K562 (cell line): ENCODE results near the gene SMIM13. TPM values are rescaled to one million over a fixed set of nuclear protein-coding genes. Genes with fewer than 3 reads are reported as not detected.
A peak's percentile ranks its signal among the peaks of the same experiment; 100 is the strongest.

Experiments used
- CBX1 ChIP-seq: sonication (generic); IDR thresholded peaks from 2 replicates; pipeline ENCODE4 v1.6.1; 2016; ENCODE audit warnings: antibody characterized with exemption, low read depth, mild to moderate bottlenecking
- CCNT2 ChIP-seq: IDR thresholded peaks from 2 replicates; pipeline ENCODE4 v1.6.1; 2011; ENCODE audit warnings: borderline replicate concordance, low read depth, mild to moderate bottlenecking, moderate library complexity, mixed read lengths, low read length; ENCODE audit not compliant: insufficient read length; ENCODE audit errors: extremely low read depth
- FOXM1 ChIP-seq, 2 experiments: fragments of 450-650 bp in 1 of 2; sonication (generic) in 1 of 2; formaldehyde crosslinking in 1 of 2; IDR thresholded peaks; 2 replicates each; pipeline versions ENCODE4 v1.6.1 to v1.9.0; 2017 to 2022; ENCODE audit warnings: low read depth in 2 of 2, mild to moderate bottlenecking in 2 of 2, missing genetic modification reagents in 1 of 2, moderate library complexity in 1 of 2
- HMGXB4 ChIP-seq: sonication (generic); formaldehyde crosslinking; IDR thresholded peaks from 2 replicates; pipeline ENCODE4 v1.8.1; 2023; ENCODE audit warnings: mild to moderate bottlenecking, missing genetic modification reagents
- KAT7 ChIP-seq: sonication (generic); formaldehyde crosslinking; IDR thresholded peaks from 2 replicates; pipeline ENCODE4 v1.8.0; 2022; ENCODE audit warnings: missing genetic modification reagents, mild to moderate bottlenecking, borderline replicate concordance
- PTTG1 ChIP-seq: fragments of 450-650 bp; IDR thresholded peaks from 2 replicates; pipeline ENCODE4 v1.6.1; 2016; ENCODE audit warnings: low read depth, mild to moderate bottlenecking, missing genetic modification characterization, missing compliant biosample characterization
- RB1 ChIP-seq: fragments of 450-650 bp; IDR thresholded peaks from 2 replicates; pipeline ENCODE4 v1.6.1; 2017; ENCODE audit warnings: low read depth, mild to moderate bottlenecking
- RCOR1 ChIP-seq, 2 experiments: IDR thresholded peaks; 2 replicates each; pipeline ENCODE4 v1.6.1; 2012; ENCODE audit warnings: low read depth in 2 of 2, low read length in 2 of 2, borderline replicate concordance in 1 of 2, improper control_type of control experiment in 1 of 2
- SAP30 ChIP-seq: fragments of 200-600 bp; sonication (generic); IDR thresholded peaks from 2 replicates; pipeline ENCODE4 v1.6.1; 2012; ENCODE audit warnings: borderline replicate concordance, low read depth, mild to moderate bottlenecking, moderate library complexity, low read length, control low read depth, inconsistent platforms; ENCODE audit not compliant: insufficient read depth, poor library complexity, severe bottlenecking
- SIN3B ChIP-seq: fragments of 450-650 bp; IDR thresholded peaks from 2 replicates; pipeline ENCODE4 v1.6.1; 2017; ENCODE audit warnings: low read depth, mild to moderate bottlenecking, moderate library complexity
- TBL1XR1 ChIP-seq, 2 experiments: IDR thresholded peaks; 2 replicates each; pipeline ENCODE4 v1.6.1; 2012; ENCODE audit warnings: improper control_type of control experiment in 2 of 2, low read length in 2 of 2, mild to moderate bottlenecking in 1 of 2
- VEZF1 ChIP-seq: fragments of 200-800 bp; sonication (Bioruptor generic); IDR thresholded peaks from 2 replicates; pipeline ENCODE4 v1.6.1; 2017; ENCODE audit warnings: missing genetic modification characterization, missing compliant biosample characterization
- WHSC1 ChIP-seq: IDR thresholded peaks from one replicate; pipeline ENCODE4 v1.6.1; 2012; ENCODE audit warnings: low read length, control low read depth, inconsistent platforms
- YY1 ChIP-seq, 3 experiments: IDR thresholded peaks; 2 replicates each; pipeline ENCODE4 v1.6.1; 2011; ENCODE audit warnings: low read length in 2 of 3, mild to moderate bottlenecking in 2 of 3, moderate library complexity in 2 of 3, borderline replicate concordance in 1 of 3, control low read depth in 1 of 3, low read depth in 1 of 3; ENCODE audit not compliant: insufficient read depth in 3 of 3, insufficient replicate concordance in 2 of 3, control insufficient read depth in 1 of 3, insufficient read length in 1 of 3; ENCODE audit errors: extremely low read depth in 1 of 3
- polyA plus RNA-seq, 8 experiments: library from polyadenylated mRNA; depleted of rRNA in 4 of 8; stranded (reverse) in 5 of 8; unstranded in 3 of 8; fragments of >200 nt; fragmentation: Nextera tagmentation in 2 of 8; fragmentation: Illumina TruSeq in 1 of 8; extraction: Ambion mirVana in 2 of 8; extraction: Trizol in 1 of 8; gene quantifications; 2 replicates each; pipeline versions ENCODE4 v1.2.1 to v1.2.3, GENCODE V29; 2011 to 2014; ENCODE audit warnings: inconsistent platforms in 1 of 8, missing spikeins in 1 of 8
- total RNA-seq, 7 experiments: library from RNA; depleted of rRNA in 6 of 7; stranded (reverse); fragments of >200 nt in 6 of 7; fragmentation: Illumina TruSeq in 2 of 7; extraction: Trizol in 2 of 7; gene quantifications; 2 replicates each; pipeline versions ENCODE4 v1.2.1 to v1.2.3, GENCODE V29; 2011 to 2021; ENCODE audit warnings: low replicate concordance in 1 of 7
- TF ChIP-seq, protein P1 (sequence below): fragments of 450-650 bp; formaldehyde crosslinking; IDR thresholded peaks from 2 replicates; pipeline ENCODE4 v1.4.0; 2022; ENCODE audit warnings: missing genetic modification characterization
- TF ChIP-seq, protein P2 (sequence below): sonication (generic); formaldehyde crosslinking; IDR thresholded peaks from 2 replicates; pipeline ENCODE4 v1.5.0; 2020; ENCODE audit warnings: missing genetic modification reagents
- TF ChIP-seq, protein P3 (sequence below): fragments of 250-450 bp; sonication (Bioruptor Pico); IDR thresholded peaks from 2 replicates; pipeline ENCODE4 v1.4.0; 2020; ENCODE audit warnings: mild to moderate bottlenecking

The SMIM13 gene
- total and polyA plus RNA-seq, 9 of the 15 experiments (the other 6 are each of a cell fraction or from before 2014, with no cell fraction given): 5.5 to 24.8 (median 11.7) TPM

GRCh38 chr6:11043961-11044711 is 49.5 kb upstream of the SMIM13 start, which contains the start of gene ELOVL2 (continued):
- TF ChIP-seq, protein P1, sequence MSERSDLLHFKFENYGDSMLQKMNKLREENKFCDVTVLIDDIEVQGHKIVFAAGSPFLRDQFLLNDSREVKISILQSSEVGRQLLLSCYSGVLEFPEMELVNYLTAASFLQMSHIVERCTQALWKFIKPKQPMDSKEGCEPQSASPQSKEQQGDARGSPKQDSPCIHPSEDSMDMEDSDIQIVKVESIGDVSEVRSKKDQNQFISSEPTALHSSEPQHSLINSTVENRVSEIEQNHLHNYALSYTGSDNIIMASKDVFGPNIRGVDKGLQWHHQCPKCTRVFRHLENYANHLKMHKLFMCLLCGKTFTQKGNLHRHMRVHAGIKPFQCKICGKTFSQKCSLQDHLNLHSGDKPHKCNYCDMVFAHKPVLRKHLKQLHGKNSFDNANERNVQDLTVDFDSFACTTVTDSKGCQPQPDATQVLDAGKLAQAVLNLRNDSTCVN: no peak
- 0 out of 4 replicates have a peak, but pooled peaks of 1 of the 2 experiments have one; percentile 39 for TF ChIP-seq RCOR1 (IDR thresholded peaks at IDR 0.05; ENCODE audit: borderline replicate concordance in 1 of 2, low read depth in 2 of 2, low read length in 2 of 2)
- TF ChIP-seq YY1 (IDR thresholded peaks at IDR 0.05; ENCODE audit: borderline replicate concordance in 1 of 3, control insufficient read depth in 1 of 3, extremely low read depth in 1 of 3, insufficient read depth in 3 of 3, insufficient read length in 1 of 3, insufficient replicate concordance in 2 of 3, low read depth in 1 of 3, low read length in 2 of 3): peak in 1 of 3 experiments; percentile 26
- TF ChIP-seq SAP30: peak; percentile 40
- TF ChIP-seq CBX1: peak; percentile 88; the same call in 1 of the 2 replicates
- TF ChIP-seq, protein P2, sequence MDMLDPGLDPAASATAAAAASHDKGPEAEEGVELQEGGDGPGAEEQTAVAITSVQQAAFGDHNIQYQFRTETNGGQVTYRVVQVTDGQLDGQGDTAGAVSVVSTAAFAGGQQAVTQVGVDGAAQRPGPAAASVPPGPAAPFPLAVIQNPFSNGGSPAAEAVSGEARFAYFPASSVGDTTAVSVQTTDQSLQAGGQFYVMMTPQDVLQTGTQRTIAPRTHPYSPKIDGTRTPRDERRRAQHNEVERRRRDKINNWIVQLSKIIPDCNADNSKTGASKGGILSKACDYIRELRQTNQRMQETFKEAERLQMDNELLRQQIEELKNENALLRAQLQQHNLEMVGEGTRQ (CRISPR knock-in tag): no peak
- TF ChIP-seq, protein P3, sequence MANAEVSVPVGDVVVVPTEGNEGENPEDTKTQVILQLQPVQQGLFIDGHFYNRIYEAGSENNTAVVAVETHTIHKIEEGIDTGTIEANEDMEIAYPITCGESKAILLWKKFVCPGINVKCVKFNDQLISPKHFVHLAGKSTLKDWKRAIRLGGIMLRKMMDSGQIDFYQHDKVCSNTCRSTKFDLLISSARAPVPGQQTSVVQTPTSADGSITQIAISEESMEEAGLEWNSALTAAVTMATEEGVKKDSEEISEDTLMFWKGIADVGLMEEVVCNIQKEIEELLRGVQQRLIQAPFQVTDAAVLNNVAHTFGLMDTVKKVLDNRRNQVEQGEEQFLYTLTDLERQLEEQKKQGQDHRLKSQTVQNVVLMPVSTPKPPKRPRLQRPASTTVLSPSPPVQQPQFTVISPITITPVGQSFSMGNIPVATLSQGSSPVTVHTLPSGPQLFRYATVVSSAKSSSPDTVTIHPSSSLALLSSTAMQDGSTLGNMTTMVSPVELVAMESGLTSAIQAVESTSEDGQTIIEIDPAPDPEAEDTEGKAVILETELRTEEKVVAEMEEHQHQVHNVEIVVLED (CRISPR knock-in tag): 0 out of 2 replicates have a peak, but pooled peaks have one; percentile 17
- TF ChIP-seq TBL1XR1 (IDR thresholded peaks at IDR 0.05; ENCODE audit: low read length in 2 of 2): 0 out of 4 replicates have a peak, but pooled peaks of 1 of the 2 experiments have one; percentile 35
- no peak for TF ChIP-seq FOXM1 (IDR thresholded peaks at IDR 0.05; ENCODE audit: low read depth)
- no peak for TF ChIP-seq FOXM1 (CRISPR knock-in tag; IDR thresholded peaks at IDR 0.05; ENCODE audit: low read depth)
- TF ChIP-seq VEZF1: peak; percentile 89
- TF ChIP-seq WHSC1: no peak
- peak; percentile 69 for TF ChIP-seq CCNT2
- 0 out of 2 replicates have a peak, but pooled peaks have one; percentile 47 for TF ChIP-seq SIN3B
- no peak for TF ChIP-seq PTTG1 (tag)
- peak; percentile 66; the same call in 1 of the 2 replicates for TF ChIP-seq KAT7
- peak; percentile 94 for TF ChIP-seq RB1
- 0 out of 2 replicates have a peak, but pooled peaks have one; percentile 49 for TF ChIP-seq HMGXB4 (CRISPR knock-in tag)
